ENCODE data around the gene MMP10.

- TF ChIP-seq POLR2AphosphoS5 (IDR thresholded peaks at IDR 0.05; ENCODE audit: low read depth, low read length) (no peak), CTCF (IDR thresholded peaks at IDR 0.05) (no peak), EP300 (IDR thresholded peaks at IDR 0.05; ENCODE audit: borderline replicate concordance in 1 of 2, low read depth in 1 of 2, low read length in 1 of 2) (no peak), RXRA (IDR thresholded peaks at IDR 0.05; ENCODE audit: borderline replicate concordance, low read depth) (no peak), USF2 (IDR thresholded peaks at IDR 0.05; ENCODE audit: borderline replicate concordance, low read depth, low read length) (no peak), RCOR1 (IDR thresholded peaks at IDR 0.05; ENCODE audit: low read length) (no peak), FOXM1 (IDR thresholded peaks at IDR 0.05; ENCODE audit: low read depth) (no peak), USF1 (IDR thresholded peaks at IDR 0.05; ENCODE audit: borderline replicate concordance, low read depth) (no peak), EZH2phosphoT487 (IDR thresholded peaks at IDR 0.05; ENCODE audit: borderline replicate concordance, low read depth) (no peak)
These were observed 17.0 kb downstream of the MMP10 start for GRCh38 chr11:102763440-102763839.

Data from SK-N-SH (cell line).